Measurements from ENCODE around the gene HSPA4.

DNA sequence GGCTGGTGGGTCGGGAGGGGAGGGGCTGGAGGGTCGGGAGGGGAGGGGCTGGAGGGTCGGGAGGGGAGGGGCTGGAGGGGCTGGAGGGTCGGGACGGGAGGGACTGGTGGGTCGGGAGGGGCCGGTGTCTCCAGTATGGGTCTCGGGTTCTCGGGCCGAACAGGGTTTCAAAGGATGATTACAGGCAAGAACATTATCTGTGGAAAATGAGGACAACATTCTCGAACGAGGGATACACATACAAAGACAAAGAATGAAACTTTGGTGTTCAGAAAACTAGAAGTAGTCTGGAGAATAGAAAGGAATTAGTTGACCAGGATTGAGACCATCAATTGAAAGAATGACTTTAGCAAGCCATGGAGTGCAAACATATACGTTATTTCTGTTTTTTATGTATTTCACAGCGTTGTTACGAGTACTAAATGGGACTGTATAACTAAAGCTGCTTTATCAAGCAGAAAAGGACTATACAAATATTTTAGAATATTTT lies 25.1 kb upstream of the HSPA4 start:
- TF ChIP-seq POLR2A (IDR thresholded peaks at IDR 0.05; ENCODE audit: low read depth, low read length) (no peak), EZH2 (IDR thresholded peaks at IDR 0.05; ENCODE audit: borderline replicate concordance, low read depth, low read length, severe bottlenecking) (no peak)
